CD14-positive monocyte (primary cell): Measurements from ENCODE around the gene CHST11. TPM values are rescaled to one million over a fixed set of nuclear protein-coding genes. Genes with fewer than 3 reads are reported as not detected.
A peak's percentile ranks its signal among the peaks of the same experiment; 100 is the strongest.
"Not testable (repeated sequence)": the region's sequence is repeated elsewhere in the genome, so short reads cannot be mapped to it uniquely, and the experiment has no call there.

ENCODE experiments used
- DNase-seq, 3 donors: peaks; one replicate each; pipeline ENCODE4 v3.0.0-alpha.2; 2011 to 2022
- H2AFZ ChIP-seq: 2 replicates; pipeline ENCODE4 v1.6.0; 2012; ENCODE audit warnings: mild to moderate bottlenecking, low read depth, low read length, inconsistent platforms; ENCODE audit not compliant: insufficient read depth, poor library complexity, severe bottlenecking
- H3K27ac ChIP-seq, 2 donors: 1 replicate in 1 of 2; 2 replicates in 1 of 2; pipeline ENCODE4 v1.5.1; 2012 to 2013; ENCODE audit warnings: low read length in 2 of 2, control low read depth in 1 of 2, inconsistent platforms in 1 of 2, low read depth in 1 of 2, mild to moderate bottlenecking in 1 of 2
- H3K27me3 ChIP-seq, 2 donors: one replicate each; pipeline versions ENCODE4 v1.6.0 to v1.6.1; 2011 to 2013; ENCODE audit warnings: low read length in 2 of 2; ENCODE audit not compliant: control insufficient read depth in 2 of 2, insufficient read depth in 2 of 2
- H3K36me3 ChIP-seq, 2 donors: replicated peaks in 1 of 2; 1 replicate in 1 of 2; 2 replicates in 1 of 2; pipeline versions ENCODE4 v1.5.1 to v1.6.1; 2012 to 2013; ENCODE audit warnings: low read length in 2 of 2, control low read depth in 1 of 2, inconsistent platforms in 1 of 2, mild to moderate bottlenecking in 1 of 2; ENCODE audit not compliant: insufficient read depth in 2 of 2, control insufficient read depth in 1 of 2
- H3K4me1 ChIP-seq, 2 donors: 1 replicate in 1 of 2; 2 replicates in 1 of 2; pipeline versions ENCODE4 v1.5.1 to v1.6.1; 2012 to 2013; ENCODE audit warnings: low read length in 2 of 2, control low read depth in 1 of 2, inconsistent platforms in 1 of 2, mild to moderate bottlenecking in 1 of 2, moderate library complexity in 1 of 2; ENCODE audit not compliant: insufficient read depth in 2 of 2, control insufficient read depth in 1 of 2
- H3K4me2 ChIP-seq: replicated peaks from 2 replicates; pipeline ENCODE3; 2012; ENCODE audit warnings: low read length, moderate library complexity, mild to moderate bottlenecking; ENCODE audit not compliant: poor library complexity, severe bottlenecking; ENCODE audit errors: extremely low read depth
- H3K4me3 ChIP-seq, 3 experiments: fragments of 200-600 bp in 1 of 3; sonication (generic) in 1 of 3; replicated peaks in 1 of 3; 1 replicate in 2 of 3; 2 replicates in 1 of 3; pipeline ENCODE4 v1.5.1; 2011 to 2013; ENCODE audit warnings: low read length in 3 of 3, mild to moderate bottlenecking in 3 of 3, control low read depth in 2 of 3, low read depth in 2 of 3, inconsistent platforms in 1 of 3, moderate library complexity in 1 of 3
- H3K79me2 ChIP-seq: 2 replicates; pipeline ENCODE4 v1.6.0; 2012; ENCODE audit warnings: mild to moderate bottlenecking, control low read depth, inconsistent platforms, low read length, moderate library complexity; ENCODE audit not compliant: insufficient read depth
- H3K9ac ChIP-seq: 2 replicates; pipeline ENCODE4 v1.6.0; 2017; ENCODE audit warnings: low read length, mild to moderate bottlenecking; ENCODE audit not compliant: insufficient read depth, poor library complexity, severe bottlenecking
- H3K9me3 ChIP-seq, 2 donors: replicated peaks in 1 of 2; 1 replicate in 1 of 2; 2 replicates in 1 of 2; pipeline versions ENCODE4 v1.5.1 to v1.6.1; 2012 to 2013; ENCODE audit warnings: low read length in 2 of 2, control low read depth in 1 of 2; ENCODE audit not compliant: control insufficient read depth in 1 of 2, insufficient read depth in 1 of 2
- H4K20me1 ChIP-seq: 2 replicates; pipeline ENCODE4 v1.6.0; 2012; ENCODE audit warnings: mild to moderate bottlenecking, low read length, control low read depth, moderate library complexity; ENCODE audit not compliant: insufficient read depth
- H3K27ac Mint-ChIP-seq, 7 donors: one replicate each; pipeline ENCODE4 v1.8.0; 2020; ENCODE audit warnings: mild to moderate bottlenecking in 7 of 7, mixed read lengths in 7 of 7, moderate library complexity in 6 of 7, inconsistent platforms in 2 of 7
- H3K27me3 Mint-ChIP-seq, 3 donors: one replicate each; pipeline ENCODE4 v1.8.0; 2021 to 2022; ENCODE audit warnings: low read depth in 3 of 3, mild to moderate bottlenecking in 3 of 3, mixed read lengths in 3 of 3, moderate library complexity in 3 of 3, inconsistent platforms in 1 of 3
- H3K36me3 Mint-ChIP-seq, 2 donors: one replicate each; pipeline ENCODE4 v1.8.0; 2020; ENCODE audit warnings: mixed read lengths in 2 of 2, inconsistent platforms in 1 of 2, mild to moderate bottlenecking in 1 of 2
- H3K4me1 Mint-ChIP-seq: one replicate; pipeline ENCODE4 v1.8.0; 2020; ENCODE audit warnings: mild to moderate bottlenecking, mixed read lengths
- H3K4me3 Mint-ChIP-seq, 2 donors: one replicate each; pipeline ENCODE4 v1.8.0; 2020; ENCODE audit warnings: mild to moderate bottlenecking in 2 of 2, mixed read lengths in 2 of 2, moderate library complexity in 1 of 2
- H3K9me3 Mint-ChIP-seq, 7 donors: one replicate each; pipeline ENCODE4 v1.8.0; 2020 to 2022; ENCODE audit warnings: mixed read lengths in 7 of 7, mild to moderate bottlenecking in 6 of 7, moderate library complexity in 6 of 7, inconsistent platforms in 2 of 7
- WGBS: methylation state at CpG from one replicate; pipeline ENCODE4 v1.1.5; 2013; ENCODE audit warnings: missing lambda C conversion rate; ENCODE audit not compliant: insufficient coverage; 5-methylcytosine and 5-hydroxymethylcytosine counted together
- intact Hi-C, 2 donors: fragments of 100-400 bp; cut with micrococcal nuclease; formaldehyde crosslinking; loops; one replicate each; pipeline versions ENCODE4 v1.15.0 to v1.15.1; 2023
- polyA plus RNA-seq, 3 donors: library from polyadenylated mRNA; depleted of rRNA in 1 of 3; unstranded in 2 of 3; stranded (reverse) in 1 of 3; fragments of 300-500 nt in 2 of 3; fragments of >200 nt in 1 of 3; fragmentation: Illumina TruSeq in 2 of 3; gene quantifications; 1 replicate in 2 of 3; 2 replicates in 1 of 3; pipeline ENCODE4 v1.2.3, GENCODE V29; 2012 to 2021
- TF ChIP-seq, protein P1 (sequence below): fragments of 200-600 bp; IDR thresholded peaks from one replicate; pipeline ENCODE4 v1.8.0; 2022; ENCODE audit warnings: antibody characterized with exemption, mild to moderate bottlenecking

The CHST11 gene
- polyA plus RNA-seq, 3 donors = 44.4 to 66.6 (median 48.4) TPM

DNA sequence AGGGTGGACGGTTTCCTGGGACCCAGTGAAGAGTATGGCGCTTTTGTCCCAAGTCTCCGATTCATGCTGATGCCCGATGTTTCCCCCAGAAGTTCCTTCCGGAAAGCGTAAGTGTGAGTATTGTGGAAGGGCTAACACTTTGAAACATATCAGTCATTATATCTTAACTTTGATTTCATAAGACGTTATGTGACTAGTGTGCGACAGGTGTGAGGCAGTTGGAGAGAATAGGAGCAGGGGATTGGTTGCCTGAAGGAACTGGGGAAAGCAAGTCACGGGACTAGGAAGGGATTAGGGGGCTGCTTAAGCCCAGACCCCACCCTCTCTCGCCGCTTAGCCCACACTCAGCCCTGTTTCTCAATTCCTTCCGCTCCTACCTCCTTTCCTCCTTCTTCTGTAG lies 154.9 kb downstream of the CHST11 start:
- no peaks in the 10 kb centered on the region for H3K9me3 ChIP-seq
- no peaks in the 10 kb centered on the region for H3K27me3 ChIP-seq
- peaks cover 10 to 11% of the 10 kb centered on the region in 2 donors for H3K4me1 ChIP-seq
- peaks cover 82% of the 10 kb centered on the region for H4K20me1 ChIP-seq
- 94% methylated on average over 2 of the region's 12 CpGs for WGBS
- no peak overlapping the region for H3K4me3 ChIP-seq
- Mint-ChIP-seq H3K36me3 (peaks cover 50% of the 10 kb centered on the region in 2 donors), H3K27ac (peak overlapping the region in 4 of 7 donors; percentile 21 to 62 (median 43)), H3K4me1 (peaks cover 49% of the 10 kb centered on the region), H3K9me3 (peaks cover 0 to 11% (median 4%) of the 10 kb centered on the region in 7 donors), H3K27me3 (peaks cover 0 to 2% (median 0%) of the 10 kb centered on the region in 3 donors), H3K4me3 (no peak overlapping the region)
- H3K79me2 ChIP-seq = peaks cover 98% of the 10 kb centered on the region
- H2AFZ ChIP-seq = no peak overlapping the region
- peak overlapping the region in 1 of 2 donors; percentile 44 for H3K27ac ChIP-seq
- intact Hi-C loops = no loop called here
- no peak overlapping the region for H3K9ac ChIP-seq
- peaks cover 0 to 57% of the 10 kb centered on the region in 2 donors for H3K36me3 ChIP-seq
- no peak for DNase-seq
- TF ChIP-seq, protein P1, sequence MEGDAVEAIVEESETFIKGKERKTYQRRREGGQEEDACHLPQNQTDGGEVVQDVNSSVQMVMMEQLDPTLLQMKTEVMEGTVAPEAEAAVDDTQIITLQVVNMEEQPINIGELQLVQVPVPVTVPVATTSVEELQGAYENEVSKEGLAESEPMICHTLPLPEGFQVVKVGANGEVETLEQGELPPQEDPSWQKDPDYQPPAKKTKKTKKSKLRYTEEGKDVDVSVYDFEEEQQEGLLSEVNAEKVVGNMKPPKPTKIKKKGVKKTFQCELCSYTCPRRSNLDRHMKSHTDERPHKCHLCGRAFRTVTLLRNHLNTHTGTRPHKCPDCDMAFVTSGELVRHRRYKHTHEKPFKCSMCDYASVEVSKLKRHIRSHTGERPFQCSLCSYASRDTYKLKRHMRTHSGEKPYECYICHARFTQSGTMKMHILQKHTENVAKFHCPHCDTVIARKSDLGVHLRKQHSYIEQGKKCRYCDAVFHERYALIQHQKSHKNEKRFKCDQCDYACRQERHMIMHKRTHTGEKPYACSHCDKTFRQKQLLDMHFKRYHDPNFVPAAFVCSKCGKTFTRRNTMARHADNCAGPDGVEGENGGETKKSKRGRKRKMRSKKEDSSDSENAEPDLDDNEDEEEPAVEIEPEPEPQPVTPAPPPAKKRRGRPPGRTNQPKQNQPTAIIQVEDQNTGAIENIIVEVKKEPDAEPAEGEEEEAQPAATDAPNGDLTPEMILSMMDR = no peak
- H3K4me2 ChIP-seq = no peak overlapping the region

DNA sequence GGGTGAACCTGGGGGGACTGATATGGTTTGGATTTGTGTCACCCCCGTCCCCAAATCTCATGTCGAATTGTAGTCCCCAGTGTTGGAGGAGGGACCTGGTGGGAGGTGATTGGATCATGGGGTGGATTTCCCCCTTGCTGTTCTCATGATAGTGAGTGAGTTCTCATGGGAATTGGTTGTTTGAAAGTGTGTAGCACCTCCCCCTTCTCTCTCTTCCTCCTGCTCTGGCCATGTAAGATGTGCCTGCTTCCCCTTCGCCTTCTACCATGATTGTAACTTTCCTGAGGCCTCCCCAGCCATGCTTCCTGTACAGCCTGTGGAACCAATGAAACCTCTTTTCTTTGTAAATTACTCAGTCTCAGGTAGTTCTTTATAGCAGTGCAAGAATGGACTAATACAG lies 156.6 kb downstream of the CHST11 start:
- H2AFZ ChIP-seq, DNase-seq, intact Hi-C loops, H3K9ac ChIP-seq, H3K27me3 Mint-ChIP-seq, H3K27me3 ChIP-seq, H3K4me2 ChIP-seq, H3K9me3 ChIP-seq, H3K4me3 ChIP-seq: not testable (repeated sequence)
- H3K4me1 Mint-ChIP-seq = peaks cover 37% of the 10 kb centered on the region
- H3K27ac ChIP-seq = peak overlapping the region; percentile 11 to 44
- peaks cover 0 to 44% of the 10 kb centered on the region in 2 donors for H3K36me3 ChIP-seq
- peaks cover 97% of the 10 kb centered on the region for H3K79me2 ChIP-seq
- peaks cover 0 to 11% (median 4%) of the 10 kb centered on the region in 7 donors for H3K9me3 Mint-ChIP-seq
- H3K4me3 Mint-ChIP-seq = peak overlapping the region in 1 of 2 donors; percentile 57
- peak overlapping the region; percentile 64 to 88 (median 81) for H3K27ac Mint-ChIP-seq
- H3K36me3 Mint-ChIP-seq = peaks cover 37 to 42% of the 10 kb centered on the region in 2 donors
- H3K4me1 ChIP-seq = peaks cover 10% of the 10 kb centered on the region in 2 donors
- WGBS = no CpG with 5 or more reads among the region's 3 CpGs
- H4K20me1 ChIP-seq = peaks cover 82% of the 10 kb centered on the region
